LNCAP (cell line): ENCODE data around the gene PYGB.

ENCODE experiments used
- CTCF ChIP-seq: fragments of 450-650 bp; IDR thresholded peaks from 2 replicates; pipeline ENCODE4 v1.5.1; 2017; ENCODE audit warnings: mild to moderate bottlenecking

PYGB gene

GRCh38 chr20:25257130-25257529 lies 9.2 kb downstream of the PYGB start:
- no peak for TF ChIP-seq CTCF

- TF ChIP-seq CTCF: no peak
Measured at GRCh38 chr20:25257756-25258475, 10.0 kb downstream of the PYGB start.

GRCh38 chr20:25258476-25258805 lies 10.6 kb downstream of the PYGB start:
- TF ChIP-seq CTCF: no peak

GRCh38 chr20:25258828-25259227 lies 10.9 kb downstream of the PYGB start:
- TF ChIP-seq CTCF: no peak

GRCh38 chr20:25259358-25259757 lies 11.5 kb downstream of the PYGB start:
- TF ChIP-seq CTCF: no peak

GRCh38 chr20:25259788-25260254 lies 11.9 kb downstream of the PYGB start:
- no peak for TF ChIP-seq CTCF

- no peak for TF ChIP-seq CTCF
Measured at GRCh38 chr20:25269057-25269832, 21.4 kb downstream of the PYGB start.
